A673 (cell line): ENCODE measurements around the gene ETFA. TPM values are rescaled to one million over a fixed set of nuclear protein-coding genes. Genes with fewer than 3 reads are reported as not detected.

Experiments used
- BruUV-seq: library from RNA; stranded (reverse); fragments of 400-500 nt; replicated peaks from 2 replicates; lab custom pipeline; 2021; lab: Mats Ljungman, UMichigan
- CTCF ChIA-PET: fragments of 300-600 bp; sonication (Branson Sonifier 250); formaldehyde crosslinking; loops from one replicate; lab custom pipeline; 2022; ENCODE audit warnings: antibody characterized with exemption; lab: Charles Lee
- POLR2A ChIA-PET: fragments of 300-600 bp; sonication (Branson Sonifier 250); formaldehyde crosslinking; loops from one replicate; lab custom pipeline; 2022; ENCODE audit warnings: antibody characterized with exemption; ENCODE audit not compliant: low non-redundant PET; lab: Charles Lee
- DNase-seq: peaks from one replicate; pipeline ENCODE4 v3.0.0-alpha.2; 2015; ENCODE audit warnings: low spot score
- H3K27ac ChIP-seq: fragments of 200-600 bp; sonication (generic); 2 replicates; pipeline ENCODE4 v1.5.1; 2016; ENCODE audit warnings: mixed run types, low read depth, mild to moderate bottlenecking, mixed read lengths, antibody characterized with exemption, low read length; ENCODE audit not compliant: poor library complexity, severe bottlenecking
- H3K27me3 ChIP-seq: fragments of 200-600 bp; sonication (generic); replicated peaks from 2 replicates; pipeline ENCODE4 v1.6.1; 2017; ENCODE audit warnings: mixed run types, low read depth, mild to moderate bottlenecking, mixed read lengths, antibody characterized with exemption, low read length; ENCODE audit not compliant: insufficient read depth, poor library complexity
- H3K36me3 ChIP-seq: fragments of 200-600 bp; sonication (generic); 2 replicates; pipeline ENCODE4 v1.6.1; 2016; ENCODE audit warnings: mixed run types, mild to moderate bottlenecking, mixed read lengths, antibody characterized with exemption, low read length; ENCODE audit not compliant: insufficient read depth, poor library complexity, severe bottlenecking
- H3K4me1 ChIP-seq: fragments of 200-600 bp; sonication (generic); 2 replicates; pipeline ENCODE4 v1.6.1; 2017; ENCODE audit warnings: mixed run types, mild to moderate bottlenecking, mixed read lengths, antibody characterized with exemption, low read length; ENCODE audit not compliant: insufficient read depth, poor library complexity, severe bottlenecking
- H3K4me3 ChIP-seq: fragments of 200-600 bp; sonication (generic); 2 replicates; pipeline ENCODE4 v1.5.1; 2016; ENCODE audit warnings: low read depth, mixed run types, mild to moderate bottlenecking, mixed read lengths, low read length; ENCODE audit not compliant: poor library complexity, severe bottlenecking
- H3K9me3 ChIP-seq: fragments of 200-600 bp; sonication (generic); 2 replicates; pipeline ENCODE4 v1.6.1; 2016; ENCODE audit warnings: mixed run types, low read depth, mild to moderate bottlenecking, mixed read lengths, antibody characterized with exemption, low read length; ENCODE audit not compliant: poor library complexity, severe bottlenecking
- EZH2 ChIP-seq: fragments of 200-600 bp; sonication (generic); IDR thresholded peaks from 2 replicates; pipeline ENCODE4 v1.6.1; 2017; ENCODE audit warnings: borderline replicate concordance, low read depth, mild to moderate bottlenecking, mixed read lengths, antibody characterized with exemption, low read length; ENCODE audit not compliant: poor library complexity, severe bottlenecking
- intact Hi-C: fragments of 100-400 bp; cut with micrococcal nuclease; formaldehyde crosslinking; loops from one replicate; pipeline ENCODE4 v1.10.0; 2022; ENCODE audit not compliant: unreplicated experiment
- total RNA-seq: library from RNA; stranded (reverse); gene quantifications from 2 replicates; pipeline ENCODE4 v1.2.3, GENCODE V29; 2021
- TF ChIP-seq, protein P1 (sequence below): fragments of 300-800, 200-600 bp; sonication (generic); conservative IDR thresholded peaks from 2 replicates; pipeline ENCODE4 v1.5.1; 2017; ENCODE audit warnings: low read depth, mild to moderate bottlenecking, antibody characterized with exemption, low read length, moderate library complexity, mixed read lengths

ETFA gene
- total RNA-seq, 1 experiment from 2014 or later: 133 TPM

- TF ChIP-seq, protein P1, sequence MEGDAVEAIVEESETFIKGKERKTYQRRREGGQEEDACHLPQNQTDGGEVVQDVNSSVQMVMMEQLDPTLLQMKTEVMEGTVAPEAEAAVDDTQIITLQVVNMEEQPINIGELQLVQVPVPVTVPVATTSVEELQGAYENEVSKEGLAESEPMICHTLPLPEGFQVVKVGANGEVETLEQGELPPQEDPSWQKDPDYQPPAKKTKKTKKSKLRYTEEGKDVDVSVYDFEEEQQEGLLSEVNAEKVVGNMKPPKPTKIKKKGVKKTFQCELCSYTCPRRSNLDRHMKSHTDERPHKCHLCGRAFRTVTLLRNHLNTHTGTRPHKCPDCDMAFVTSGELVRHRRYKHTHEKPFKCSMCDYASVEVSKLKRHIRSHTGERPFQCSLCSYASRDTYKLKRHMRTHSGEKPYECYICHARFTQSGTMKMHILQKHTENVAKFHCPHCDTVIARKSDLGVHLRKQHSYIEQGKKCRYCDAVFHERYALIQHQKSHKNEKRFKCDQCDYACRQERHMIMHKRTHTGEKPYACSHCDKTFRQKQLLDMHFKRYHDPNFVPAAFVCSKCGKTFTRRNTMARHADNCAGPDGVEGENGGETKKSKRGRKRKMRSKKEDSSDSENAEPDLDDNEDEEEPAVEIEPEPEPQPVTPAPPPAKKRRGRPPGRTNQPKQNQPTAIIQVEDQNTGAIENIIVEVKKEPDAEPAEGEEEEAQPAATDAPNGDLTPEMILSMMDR: no peak
- no peak for TF ChIP-seq EZH2
- Histone ChIP-seq H3K9me3 (no peaks in the 10 kb centered on the region), H3K27me3 (no peaks in the 10 kb centered on the region), H3K27ac (no peak overlapping the region), H3K4me3 (no peak overlapping the region), H3K36me3 (no peaks in the 10 kb centered on the region), H3K4me1 (no peaks in the 10 kb centered on the region)
- CTCF ChIA-PET: no interaction called here
- no TSS peak for BruUV-seq
- intact Hi-C loops: no loop called here
- DNase-seq: no peak
- POLR2A ChIA-PET: interaction anchor here (0.6 kb wide), 1 partner anchor 145 kb away, joined by 16 read pairs; no protein-coding TSS in a partner anchor
Measured at GRCh38 chr15:76169911-76170800, 141.1 kb downstream of the ETFA start.

- peak; percentile 45 for DNase-seq
- TF ChIP-seq, protein P1: no peak
- TF ChIP-seq EZH2: no peak
- intact Hi-C loops: no loop called here
- H3K27ac ChIP-seq: no peak overlapping the region
- BruUV-seq: no TSS peak
- H3K4me1 ChIP-seq: no peaks in the 10 kb centered on the region
- H3K36me3 ChIP-seq: no peaks in the 10 kb centered on the region
- H3K4me3 ChIP-seq: no peak overlapping the region
- CTCF ChIA-PET: no interaction called here
- POLR2A ChIA-PET: no interaction called here
- no peaks in the 10 kb centered on the region for H3K9me3 ChIP-seq
- no peaks in the 10 kb centered on the region for H3K27me3 ChIP-seq
Measured at GRCh38 chr15:76169018-76169417, 142.3 kb downstream of the ETFA start.

DNA sequence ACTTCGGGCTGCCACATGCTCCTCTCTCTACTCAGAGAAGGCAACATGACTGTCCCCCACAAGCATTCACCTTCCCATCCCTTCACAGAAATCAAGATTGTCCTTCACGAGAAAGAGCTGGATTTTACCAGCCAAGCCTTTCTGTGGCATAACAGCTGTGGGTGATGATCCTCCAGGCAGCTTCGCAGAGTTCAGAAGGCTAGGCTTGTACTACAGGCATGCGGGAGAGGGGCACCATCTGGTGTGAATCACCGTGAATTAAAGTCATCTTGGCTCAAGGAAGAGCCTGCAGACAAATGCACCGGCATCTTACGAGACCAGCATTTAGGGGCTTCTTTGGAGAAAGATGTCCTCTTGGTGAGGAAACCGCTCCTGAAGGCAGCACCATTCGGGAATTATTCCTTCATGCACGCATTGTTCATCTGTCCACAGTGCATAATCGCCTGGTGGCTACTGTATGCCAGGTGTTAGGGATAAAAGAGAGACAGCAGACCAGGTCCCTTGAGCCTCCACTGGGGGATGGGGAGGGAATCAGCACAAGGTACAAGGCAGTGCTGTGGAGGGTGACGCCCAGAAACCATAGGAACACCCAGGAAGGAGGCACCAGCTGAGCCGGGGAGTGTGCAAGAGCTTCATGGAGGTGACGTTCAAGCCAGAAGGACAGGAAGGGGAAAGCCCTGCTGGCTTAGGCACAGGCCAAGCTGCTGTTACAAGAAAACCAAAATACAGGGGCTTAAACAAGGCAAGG lies 142.9 kb downstream of the ETFA start:
- no peaks in the 10 kb centered on the region for H3K4me1 ChIP-seq
- DNase-seq: no peak
- no peak overlapping the region for H3K27ac ChIP-seq
- no peak overlapping the region for H3K4me3 ChIP-seq
- intact Hi-C loops: no loop called here
- no peaks in the 10 kb centered on the region for H3K36me3 ChIP-seq
- TF ChIP-seq EZH2: no peak
- TF ChIP-seq, protein P1: no peak
- no TSS peak for BruUV-seq
- ChIA-PET CTCF (no interaction called here), POLR2A (no interaction called here)
- H3K9me3 ChIP-seq: no peaks in the 10 kb centered on the region
- no peaks in the 10 kb centered on the region for H3K27me3 ChIP-seq
